ENCODE results near the gene TDP1.
"Not testable (repeated sequence)": the region's sequence is repeated elsewhere in the genome, so short reads cannot be mapped to it uniquely, and the experiment has no call there.

The TDP1 gene

DNA sequence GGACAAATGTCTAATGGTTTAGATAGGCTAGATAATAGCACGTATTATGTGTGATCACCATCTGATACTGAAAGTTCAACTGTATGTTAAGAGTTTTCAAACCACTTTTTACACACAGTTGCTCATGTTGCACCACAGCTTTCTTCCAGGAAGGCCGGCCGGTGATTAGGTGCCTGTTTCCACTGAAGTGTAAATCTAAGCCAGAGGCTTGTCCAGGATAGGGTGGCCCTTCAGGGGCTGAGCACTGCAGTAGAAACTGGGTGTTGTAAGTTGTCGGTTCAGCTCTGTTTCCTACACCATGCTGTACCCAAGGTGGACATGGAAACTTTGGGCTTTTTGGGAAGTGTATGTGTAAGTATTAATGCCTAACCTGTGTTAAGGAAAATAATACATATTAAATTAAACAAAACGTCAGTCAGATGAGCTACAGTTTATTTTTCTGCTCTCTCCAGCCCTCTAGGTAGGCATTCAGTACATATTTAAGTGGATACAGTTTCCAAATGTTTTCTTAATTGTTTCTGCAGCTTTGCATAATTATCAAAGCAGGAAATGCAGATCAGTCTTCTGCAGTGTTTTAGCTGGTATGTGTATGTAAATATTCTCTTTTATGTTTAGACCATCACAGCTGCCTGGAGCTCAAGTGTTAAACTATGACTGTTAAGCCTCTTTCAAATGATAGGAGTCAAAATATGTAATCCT lies 30.9 kb downstream of the TDP1 start:
- DNase-seq (ENCODE audit: insufficient read length, low spot score), result no peak
- no peak for FAIRE-seq

DNA sequence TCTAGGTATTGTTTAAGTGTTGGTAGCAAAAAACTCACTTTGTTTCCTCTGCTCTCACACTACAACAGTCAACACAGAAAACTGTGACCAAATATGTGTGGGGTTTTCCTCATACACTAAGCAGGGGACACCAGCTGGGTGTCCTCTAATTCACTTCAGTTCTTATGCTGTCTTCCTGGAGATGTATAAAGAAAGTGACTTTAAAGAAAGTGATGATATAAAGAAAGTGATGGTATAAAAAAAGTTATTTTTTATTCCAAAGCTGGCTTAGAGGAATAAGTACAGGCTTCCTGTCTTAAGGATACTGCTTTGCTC lies 31.4 kb downstream of the TDP1 start:
- FAIRE-seq (no peak), DNase-seq (ENCODE audit: insufficient read length, low spot score) (no peak)

- FAIRE-seq, result no peak
- no peak for DNase-seq (ENCODE audit: insufficient read length, low spot score)
These were observed 33.1 kb downstream of the TDP1 start for GRCh38 chr14:89988787-89989186.

- DNase-seq (ENCODE audit: insufficient read length, low spot score) (no peak), FAIRE-seq (no peak)
These were observed 34.5 kb downstream of the TDP1 start for GRCh38 chr14:89990218-89990617.

DNA sequence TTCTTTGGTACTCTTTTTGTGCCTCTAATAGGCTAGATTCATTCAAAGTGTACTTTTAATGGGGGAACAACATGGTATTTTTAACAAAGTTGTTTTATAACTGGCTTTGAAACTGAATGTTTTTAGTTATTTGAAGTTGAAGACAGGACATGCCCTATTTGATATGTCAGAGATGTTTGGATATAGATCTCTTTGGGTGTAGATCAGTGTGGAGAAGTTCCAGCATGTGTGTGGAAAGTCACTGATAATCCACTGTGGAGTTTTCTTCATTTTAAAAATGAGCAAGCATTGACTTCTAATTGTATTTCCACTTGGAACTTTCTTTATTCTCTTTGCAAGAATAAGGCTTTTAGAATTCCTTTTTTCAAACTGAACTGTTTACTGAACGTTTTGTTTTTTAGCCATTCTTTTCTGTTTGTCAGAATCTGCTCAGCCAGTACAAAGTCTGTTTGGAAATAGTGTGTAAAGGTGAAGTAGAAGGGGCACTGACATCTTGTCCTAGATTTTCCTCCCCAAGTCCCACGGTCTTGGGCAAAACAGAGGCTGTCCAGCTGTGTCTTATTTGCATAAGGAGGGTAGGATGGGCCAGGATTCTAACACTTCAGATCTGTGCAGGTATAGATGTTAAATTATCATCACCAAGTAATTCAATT lies 35.0 kb downstream of the TDP1 start:
- DNase-seq (ENCODE audit: insufficient read length, low spot score) (no peak), FAIRE-seq (no peak)

DNA sequence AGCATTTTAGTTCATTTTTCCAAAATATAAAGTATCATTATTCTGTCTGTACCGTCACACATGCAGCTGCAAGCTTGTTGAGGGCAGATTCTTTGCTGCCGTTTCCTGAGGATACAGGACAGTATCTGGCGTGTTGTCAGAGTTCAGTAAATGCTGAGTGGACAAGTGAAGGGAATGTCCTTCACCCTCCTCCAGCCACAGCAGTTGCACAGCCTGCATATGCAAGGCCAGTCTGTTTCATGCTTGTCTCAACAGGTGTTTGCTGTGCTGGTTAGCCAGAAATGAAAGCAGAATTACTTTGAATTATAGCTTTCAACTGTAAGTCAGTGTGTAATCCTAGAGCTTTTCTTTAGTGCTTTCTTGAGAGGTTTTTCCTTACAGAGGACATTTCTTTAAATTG lies 36.5 kb downstream of the TDP1 start:
- DNase-seq (ENCODE audit: insufficient read length, low spot score) (no peak), FAIRE-seq (no peak)

- no peak for DNase-seq (ENCODE audit: insufficient read length, low spot score)
- no peak for FAIRE-seq
These were observed 41.2 kb downstream of the TDP1 start for GRCh38 chr14:89996963-89997362.

DNA sequence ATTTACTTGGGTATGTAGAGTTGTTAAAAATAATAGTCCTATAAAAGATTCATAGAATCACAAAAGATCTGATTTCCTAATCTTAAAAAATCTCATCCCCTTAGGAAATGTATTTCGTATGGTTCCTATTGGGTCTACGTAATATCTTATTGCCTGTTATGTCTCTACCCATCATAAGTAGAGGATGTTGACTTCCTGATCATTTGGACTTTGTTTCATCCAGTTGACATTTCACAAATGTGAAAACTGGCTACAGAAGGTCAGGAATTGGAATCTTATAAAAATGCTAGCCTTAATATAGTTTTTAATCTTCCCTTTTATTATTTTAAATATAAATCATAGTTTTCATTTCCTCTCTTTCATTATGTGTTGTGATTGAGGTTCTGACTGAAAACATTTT lies 45.2 kb downstream of the TDP1 start:
- DNase-seq (ENCODE audit: insufficient read length, low spot score) (no peak), FAIRE-seq (no peak)

GRCh38 chr14:90003526-90004307 lies 48.0 kb downstream of the TDP1 start:
- FAIRE-seq, result no peak
- DNase-seq (ENCODE audit: insufficient read length, low spot score), result no peak

- DNase-seq (ENCODE audit: insufficient read length, low spot score), result no peak
- FAIRE-seq, result no peak
These were observed 49.7 kb downstream of the TDP1 start for GRCh38 chr14:90005441-90005840.

GRCh38 chr14:90005939-90006530 lies 50.3 kb downstream of the TDP1 start:
- FAIRE-seq, result no peak

DNA sequence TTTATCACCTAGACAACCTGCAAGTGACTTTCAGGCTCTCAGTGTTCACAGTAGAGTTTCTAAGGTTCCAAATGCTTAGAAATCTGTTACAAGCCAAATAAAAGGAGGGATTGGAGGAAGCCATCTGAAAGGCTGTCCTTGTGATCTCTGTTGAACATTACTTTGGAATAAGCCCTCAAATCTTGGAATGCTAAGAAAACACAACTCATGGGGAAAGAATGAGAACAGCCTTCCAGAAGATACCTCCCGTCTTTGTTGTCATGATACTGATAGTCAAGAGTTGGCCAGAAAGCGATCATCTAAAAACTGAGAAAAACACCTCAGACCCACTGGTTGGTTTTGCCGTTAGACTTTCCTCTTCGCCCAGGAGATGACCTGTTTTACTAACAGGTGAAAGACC lies 61.6 kb downstream of the TDP1 start:
- FAIRE-seq (no peak), DNase-seq (ENCODE audit: insufficient read length, low spot score) (no peak)

More at GRCh38 chr14:90005939-90006530, 50.3 kb downstream of the TDP1 start:
- DNase-seq (ENCODE audit: insufficient read length, low spot score), result no peak

- FAIRE-seq (no peak), DNase-seq (ENCODE audit: insufficient read length, low spot score) (no peak)
These were observed 64.2 kb downstream of the TDP1 start for GRCh38 chr14:90019824-90020523.

- DNase-seq (ENCODE audit: insufficient read length, low spot score) (no peak), FAIRE-seq (no peak)
These were observed 67.6 kb downstream of the TDP1 start for GRCh38 chr14:90023176-90023896.

- no peak for DNase-seq (ENCODE audit: insufficient read length, low spot score)
- no peak for FAIRE-seq
These were observed 69.2 kb downstream of the TDP1 start for GRCh38 chr14:90024910-90025309.

- not testable (repeated sequence) for DNase-seq (ENCODE audit: insufficient read length, low spot score); FAIRE-seq
These were observed 70.9 kb downstream of the TDP1 start for GRCh38 chr14:90026608-90027007.

GRCh38 chr14:90027842-90028241 lies 72.1 kb downstream of the TDP1 start:
- DNase-seq (ENCODE audit: insufficient read length, low spot score) (no peak), FAIRE-seq (no peak)

- FAIRE-seq (no peak), DNase-seq (ENCODE audit: insufficient read length, low spot score) (no peak)
These were observed 78.4 kb downstream of the TDP1 start for GRCh38 chr14:90034156-90034555.

DNA sequence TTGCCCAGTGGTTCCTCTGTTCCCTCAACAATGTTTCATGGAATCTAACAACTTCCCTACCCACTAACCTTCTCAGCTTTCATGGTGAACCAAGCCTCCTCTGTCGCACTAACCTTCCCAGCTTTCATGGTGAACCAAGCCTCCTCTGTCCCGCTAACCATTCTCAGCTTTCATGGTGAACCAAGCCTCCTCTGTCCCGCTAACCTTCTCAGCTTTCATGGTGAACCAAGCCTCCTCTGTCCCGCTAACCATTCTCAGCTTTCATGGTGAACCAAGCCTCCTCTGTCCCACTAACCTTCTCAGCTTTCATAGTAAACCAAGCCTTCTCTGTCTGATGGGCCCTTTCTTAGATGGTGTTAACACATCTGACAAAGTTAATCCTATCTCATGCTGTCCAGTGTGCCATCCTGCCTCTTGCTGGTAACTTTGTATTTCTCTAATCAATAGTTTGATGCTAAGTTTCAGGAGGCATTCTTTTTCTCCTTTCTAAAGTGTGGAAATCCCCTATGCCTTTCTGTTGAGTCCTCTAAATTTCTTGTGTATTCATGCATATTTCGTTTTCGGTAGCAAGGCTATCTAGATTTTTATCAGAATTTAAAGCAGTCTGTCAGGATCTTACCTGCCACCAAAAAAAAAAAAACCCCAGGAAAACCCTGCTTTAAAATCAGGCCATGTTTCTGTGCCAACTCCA lies 79.3 kb downstream of the TDP1 start:
- DNase-seq (ENCODE audit: insufficient read length, low spot score) (no peak), FAIRE-seq (no peak)

Measured in HTR-8/SVneo (cell line).